Fibroblast of mammary gland (primary cell): Measurements from ENCODE around the gene CACNG7.

Source experiments
- DNase-seq: peaks from one replicate; pipeline ENCODE4 v3.0.0-alpha.2; 2010; ENCODE audit warnings: low read depth
- H3K4me3 ChIP-seq: 2 replicates; pipeline ENCODE4 v1.5.1; 2011; ENCODE audit warnings: low read depth, mild to moderate bottlenecking, low read length, moderate library complexity; ENCODE audit not compliant: control insufficient read depth
- CTCF ChIP-seq: conservative IDR thresholded peaks from 2 replicates; pipeline ENCODE4 v1.5.1; 2011; ENCODE audit warnings: low read depth, low read length, inconsistent platforms; ENCODE audit not compliant: control insufficient read depth, insufficient read depth

Gene CACNG7

GRCh38 chr19:53897459-53897858, 11.6 kb upstream of the CACNG7 start:
- TF ChIP-seq CTCF = no peak
- DNase-seq = no peak

GRCh38 chr19:53898166-53898565, 10.9 kb upstream of the CACNG7 start:
- no peak overlapping the region for H3K4me3 ChIP-seq
- no peak for DNase-seq
- TF ChIP-seq CTCF = no peak

More at GRCh38 chr19:53897459-53897858, 11.6 kb upstream of the CACNG7 start:
- no peak overlapping the region for H3K4me3 ChIP-seq

- no peak for TF ChIP-seq CTCF
- no peak for DNase-seq
- no peak overlapping the region for H3K4me3 ChIP-seq
Observed at GRCh38 chr19:53898636-53899341, 10.3 kb upstream of the CACNG7 start.

- DNase-seq = no peak
- no peak for TF ChIP-seq CTCF
- H3K4me3 ChIP-seq = no peak overlapping the region
Observed at GRCh38 chr19:53900191-53900860, 8.8 kb upstream of the CACNG7 start.

- no peak for TF ChIP-seq CTCF
- no peak overlapping the region for H3K4me3 ChIP-seq
- peak; percentile 50 for DNase-seq
Observed at GRCh38 chr19:53903055-53903680, 5.9 kb upstream of the CACNG7 start.

- H3K4me3 ChIP-seq = no peak overlapping the region
- TF ChIP-seq CTCF = no peak
- no peak for DNase-seq
Observed at GRCh38 chr19:53904909-53905308, 4.2 kb upstream of the CACNG7 start.
